ENCODE measurements around the gene ANXA5.
"Not testable (repeated sequence)": the region's sequence is repeated elsewhere in the genome, so short reads cannot be mapped to it uniquely, and the experiment has no call there.

The ANXA5 gene

GRCh38 chr4:121696581-121697461, at the start of gene ANXA5:
Gene ANXA5 (minus strand): TSS chr4:121696980. CDS start chr4:121696589, 391 bp downstream.
- peak; percentile 50 for DNase-seq

- DNase-seq: no peak
Measured at GRCh38 chr4:121742794-121743193, 46.0 kb upstream of the ANXA5 start.

- peak; percentile 68 for DNase-seq
Measured at GRCh38 chr4:121741751-121742150, 45.0 kb upstream of the ANXA5 start.

GRCh38 chr4:121740796-121741409, 44.1 kb upstream of the ANXA5 start:
- DNase-seq: no peak

GRCh38 chr4:121739575-121739974, 42.8 kb upstream of the ANXA5 start:
- DNase-seq: no peak

GRCh38 chr4:121738780-121739535, 42.2 kb upstream of the ANXA5 start:
- no peak for DNase-seq

- no peak for DNase-seq
Measured at GRCh38 chr4:121737846-121738554, 41.2 kb upstream of the ANXA5 start.

- DNase-seq: peak; percentile 19
Measured at GRCh38 chr4:121736735-121737351, 40.1 kb upstream of the ANXA5 start.

- no peak for DNase-seq
Measured at GRCh38 chr4:121734571-121734970, 37.8 kb upstream of the ANXA5 start.

GRCh38 chr4:121733942-121734341, 37.2 kb upstream of the ANXA5 start:
- DNase-seq: no peak

- not testable (repeated sequence) for DNase-seq
Measured at GRCh38 chr4:121729753-121730152, 33.0 kb upstream of the ANXA5 start.

- no peak for DNase-seq
Measured at GRCh38 chr4:121728798-121729226, 32.0 kb upstream of the ANXA5 start.

GRCh38 chr4:121728066-121728465, 31.3 kb upstream of the ANXA5 start:
- DNase-seq: no peak

- peak; percentile 31 for DNase-seq
Measured at GRCh38 chr4:121726642-121727268, 30.0 kb upstream of the ANXA5 start.

- no peak for DNase-seq
Measured at GRCh38 chr4:121724671-121725070, 27.9 kb upstream of the ANXA5 start.

GRCh38 chr4:121721700-121722099, 24.9 kb upstream of the ANXA5 start:
- no peak for DNase-seq

- no peak for DNase-seq
Measured at GRCh38 chr4:121720109-121720508, 23.3 kb upstream of the ANXA5 start.

GRCh38 chr4:121717680-121718237, 21.0 kb upstream of the ANXA5 start:
- no peak for DNase-seq

- DNase-seq: no peak
Measured at GRCh38 chr4:121714548-121714947, 17.8 kb upstream of the ANXA5 start.

GRCh38 chr4:121712783-121713182, 16.0 kb upstream of the ANXA5 start:
- DNase-seq: no peak

GRCh38 chr4:121712001-121712651, 15.3 kb upstream of the ANXA5 start:
- no peak for DNase-seq
